ENCODE measurements around the gene ZNF205.

GRCh38 chr16:3086596-3087242 lies 25.7 kb upstream of the ZNF205 start:
- no peak for TF ChIP-seq CTCF (conservative IDR thresholded peaks at IDR 0.05; ENCODE audit: low read depth, low read length)
- TF ChIP-seq EZH2 (IDR thresholded peaks at IDR 0.05; ENCODE audit: low read length, unreplicated experiment), result no peak
- TF ChIP-seq EZH2phosphoT487 (IDR thresholded peaks at IDR 0.05; ENCODE audit: borderline replicate concordance, low read length), result no peak
